ENCODE results near the gene CCM2. TPM values are rescaled to one million over a fixed set of nuclear protein-coding genes. Genes with fewer than 3 reads are reported as not detected.
A peak's percentile ranks its signal among the peaks of the same experiment; 100 is the strongest.

The CCM2 gene
- total and polyA plus RNA-seq, 8 donors, result 23.0 to 50.1 (median 29.9) TPM

DNA sequence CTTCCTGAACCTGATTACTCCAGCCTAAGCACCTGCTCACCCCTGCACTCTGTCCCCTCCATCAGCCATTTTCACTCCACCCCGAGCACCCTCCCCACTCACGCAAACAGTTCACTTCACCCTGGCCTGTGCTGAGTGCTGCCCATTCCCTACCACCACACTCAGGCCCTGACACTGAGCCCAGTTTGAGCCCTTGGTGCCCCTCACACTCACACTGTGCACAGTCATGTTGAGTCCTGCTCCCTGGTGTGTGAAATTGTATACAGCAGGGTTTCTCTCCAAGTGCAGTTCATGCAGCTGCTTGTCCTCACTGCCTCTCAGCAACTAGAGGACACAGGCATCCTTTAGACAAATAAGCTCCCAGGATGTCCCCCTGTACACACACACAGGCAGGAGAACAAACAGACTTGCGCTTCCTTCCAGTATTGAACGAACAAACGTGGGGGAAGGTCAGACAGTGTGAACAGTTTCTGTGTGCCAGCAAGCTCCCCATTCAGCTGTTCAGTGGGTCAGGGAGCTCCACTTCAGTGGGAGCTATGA is 28.0 kb upstream of the CCM2 start:
- Histone ChIP-seq H3K27me3 (no peaks in the 10 kb centered on the region), H3K36me3 (peaks cover 0 to 99% of the 10 kb centered on the region in 2 donors), H3K27ac (no peak overlapping the region), H3K4me1 (peaks cover 0 to 33% of the 10 kb centered on the region in 2 donors), H3K4me3 (no peak overlapping the region), H3K9me3 (no peaks in the 10 kb centered on the region)
- no peak for ATAC-seq
- no peak for DNase-seq
- TF ChIP-seq, protein P1, sequence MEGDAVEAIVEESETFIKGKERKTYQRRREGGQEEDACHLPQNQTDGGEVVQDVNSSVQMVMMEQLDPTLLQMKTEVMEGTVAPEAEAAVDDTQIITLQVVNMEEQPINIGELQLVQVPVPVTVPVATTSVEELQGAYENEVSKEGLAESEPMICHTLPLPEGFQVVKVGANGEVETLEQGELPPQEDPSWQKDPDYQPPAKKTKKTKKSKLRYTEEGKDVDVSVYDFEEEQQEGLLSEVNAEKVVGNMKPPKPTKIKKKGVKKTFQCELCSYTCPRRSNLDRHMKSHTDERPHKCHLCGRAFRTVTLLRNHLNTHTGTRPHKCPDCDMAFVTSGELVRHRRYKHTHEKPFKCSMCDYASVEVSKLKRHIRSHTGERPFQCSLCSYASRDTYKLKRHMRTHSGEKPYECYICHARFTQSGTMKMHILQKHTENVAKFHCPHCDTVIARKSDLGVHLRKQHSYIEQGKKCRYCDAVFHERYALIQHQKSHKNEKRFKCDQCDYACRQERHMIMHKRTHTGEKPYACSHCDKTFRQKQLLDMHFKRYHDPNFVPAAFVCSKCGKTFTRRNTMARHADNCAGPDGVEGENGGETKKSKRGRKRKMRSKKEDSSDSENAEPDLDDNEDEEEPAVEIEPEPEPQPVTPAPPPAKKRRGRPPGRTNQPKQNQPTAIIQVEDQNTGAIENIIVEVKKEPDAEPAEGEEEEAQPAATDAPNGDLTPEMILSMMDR (IDR thresholded peaks at IDR 0.05), result no peak
- intact Hi-C loops (cut with DNase I), result no loop called here

DNA sequence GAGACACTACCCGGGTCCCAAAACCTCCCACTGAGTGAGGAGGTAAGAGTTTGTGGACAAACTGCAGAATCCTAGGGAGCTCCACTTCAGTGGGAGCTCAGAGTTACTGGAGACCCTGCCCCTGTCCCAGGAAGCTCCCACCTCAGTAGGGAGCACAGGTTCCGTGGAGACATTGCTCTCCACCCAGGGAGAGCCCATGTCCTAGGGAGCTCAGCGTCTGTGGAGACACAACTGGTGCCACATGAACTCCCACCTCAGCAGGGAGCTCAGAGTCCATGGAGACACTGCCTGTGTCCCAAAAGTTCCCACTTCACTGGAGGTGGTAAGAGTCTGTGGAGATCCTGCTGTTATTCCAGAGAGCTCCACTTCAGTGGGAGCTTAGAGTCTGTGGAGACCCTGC is 27.4 kb upstream of the CCM2 start:
- ATAC-seq (no peak), DNase-seq (no peak)
- peaks cover 0 to 39% of the 10 kb centered on the region in 2 donors for H3K4me1 ChIP-seq
- intact Hi-C loops (cut with DNase I), result no loop called here
- H3K36me3 ChIP-seq, result peaks cover 0 to 94% of the 10 kb centered on the region in 2 donors
- H3K27me3 ChIP-seq, result no peaks in the 10 kb centered on the region
- no peaks in the 10 kb centered on the region for H3K9me3 ChIP-seq
- no peak overlapping the region for H3K27ac ChIP-seq
- TF ChIP-seq, protein P1 (IDR thresholded peaks at IDR 0.05), result no peak
- H3K4me3 ChIP-seq, result no peak overlapping the region

DNA sequence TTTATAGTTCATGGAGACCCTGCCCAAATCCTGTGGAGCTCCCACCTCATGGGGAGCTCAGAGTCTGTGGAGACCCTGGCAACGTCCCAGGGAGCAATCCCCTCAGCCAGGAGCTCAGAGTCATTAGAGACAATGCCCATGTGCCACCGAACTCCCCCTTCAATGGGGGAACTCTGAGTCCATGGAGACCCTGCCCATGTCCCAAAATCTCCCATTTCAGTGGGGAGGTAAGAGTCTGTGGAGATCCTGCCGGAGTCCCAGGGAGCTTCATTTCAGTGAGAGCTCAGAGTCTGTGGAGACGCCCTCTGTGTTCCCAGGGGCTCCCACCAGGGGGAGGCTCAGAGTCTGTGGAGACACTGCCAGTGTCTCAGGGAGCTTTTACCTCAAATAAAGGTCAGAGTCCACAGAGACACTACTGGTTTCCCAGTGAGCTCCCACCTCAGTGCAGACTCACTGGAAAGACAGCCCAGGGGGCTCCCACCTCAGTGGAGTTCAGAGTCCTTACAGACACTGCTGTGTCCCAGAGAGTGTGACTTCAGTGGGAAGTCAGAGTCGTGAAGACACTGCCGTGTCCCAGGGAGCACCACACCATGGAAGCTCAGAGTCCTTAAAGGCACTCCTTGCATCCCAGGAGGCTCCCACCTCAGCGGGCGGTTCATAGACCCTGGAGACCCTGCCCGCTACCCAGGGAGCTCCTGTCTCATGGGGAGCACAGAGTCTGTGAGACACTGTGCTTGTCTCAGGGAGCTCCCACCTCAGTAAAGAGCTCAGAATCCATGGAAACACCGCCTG is 26.2 kb upstream of the CCM2 start:
- Histone ChIP-seq H3K36me3 (peaks cover 0 to 83% of the 10 kb centered on the region in 2 donors), H3K9me3 (no peaks in the 10 kb centered on the region), H3K27ac (no peak overlapping the region), H3K4me3 (no peak overlapping the region), H3K4me1 (peaks cover 6 to 50% of the 10 kb centered on the region in 2 donors), H3K27me3 (no peaks in the 10 kb centered on the region)
- DNase-seq (peak in 1 of 4 donors; percentile 75), ATAC-seq (peak; percentile 50)
- intact Hi-C loops (cut with DNase I), result no loop called here
- TF ChIP-seq, protein P1 (IDR thresholded peaks at IDR 0.05), result peak in 1 of 2 donors; percentile 60

GRCh38 chr7:44974549-44974948 is 25.5 kb upstream of the CCM2 start:
- Histone ChIP-seq H3K27ac (no peak overlapping the region), H3K36me3 (peaks cover 0 to 75% of the 10 kb centered on the region in 2 donors), H3K4me1 (peaks cover 13 to 58% of the 10 kb centered on the region in 2 donors), H3K4me3 (no peak overlapping the region), H3K9me3 (no peaks in the 10 kb centered on the region), H3K27me3 (no peaks in the 10 kb centered on the region)
- DNase-seq (no peak), ATAC-seq (no peak)
- TF ChIP-seq, protein P1 (IDR thresholded peaks at IDR 0.05), result no peak
- intact Hi-C loops (cut with DNase I), result no loop called here

- no peak for ATAC-seq
- no peak overlapping the region for H3K4me3 ChIP-seq
- intact Hi-C loops (cut with DNase I), result no loop called here
- peaks cover 21 to 67% of the 10 kb centered on the region in 2 donors for H3K4me1 ChIP-seq
- H3K9me3 ChIP-seq, result no peaks in the 10 kb centered on the region
- no peak overlapping the region for H3K27ac ChIP-seq
- no peak for DNase-seq
- peaks cover 0 to 66% of the 10 kb centered on the region in 2 donors for H3K36me3 ChIP-seq
- TF ChIP-seq, protein P1 (IDR thresholded peaks at IDR 0.05), result no peak
- no peaks in the 10 kb centered on the region for H3K27me3 ChIP-seq
Observed at GRCh38 chr7:44975331-44976039, 24.5 kb upstream of the CCM2 start.
